NCI-H82 treated with DMSO at 0.1 percent for 48 hours (cell line): ENCODE measurements around the gene TTLL11.
"Not testable (repeated sequence)": the region's sequence is repeated elsewhere in the genome, so short reads cannot be mapped to it uniquely, and the experiment has no call there.

Experiments
- DNase-seq: peaks from one replicate; lab custom pipeline; 2025; ENCODE audit not compliant: unreplicated experiment; lab: John Stamatoyannopoulos, UW

Gene TTLL11

GRCh38 chr9:121807069-121807822 is 285.9 kb downstream of the TTLL11 start:
- DNase-seq: no peak

GRCh38 chr9:121802753-121803152 is 290.4 kb downstream of the TTLL11 start:
- no peak for DNase-seq

DNA sequence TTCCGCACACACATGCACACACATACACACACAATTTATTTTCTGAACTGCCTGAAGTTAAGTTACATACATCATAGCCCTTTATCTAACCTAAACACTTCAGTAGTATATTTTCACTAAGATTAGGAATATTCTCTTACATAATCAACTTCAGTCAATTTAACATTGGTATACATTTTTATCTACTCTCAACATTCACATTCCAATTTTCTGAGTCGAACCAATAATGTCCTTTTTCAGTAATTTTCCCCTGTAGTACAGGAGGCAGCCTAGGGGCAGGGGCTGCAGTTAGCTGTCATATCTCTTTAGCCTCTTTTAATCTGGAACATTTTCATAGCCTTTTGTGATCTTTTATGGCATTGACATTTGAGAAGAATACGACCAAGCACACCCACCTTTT is 291.5 kb downstream of the TTLL11 start:
- DNase-seq: no peak

- DNase-seq: no peak
These were observed 292.7 kb downstream of the TTLL11 start for GRCh38 chr9:121800376-121800775.

- no peak for DNase-seq
These were observed 294.2 kb downstream of the TTLL11 start for GRCh38 chr9:121798941-121799340.

- no peak for DNase-seq
These were observed 296.0 kb downstream of the TTLL11 start for GRCh38 chr9:121797081-121797480.

GRCh38 chr9:121794334-121794733 is 298.8 kb downstream of the TTLL11 start:
- not testable (repeated sequence) for DNase-seq

GRCh38 chr9:121792476-121792875 is 300.6 kb downstream of the TTLL11 start:
- DNase-seq: not testable (repeated sequence)

DNA sequence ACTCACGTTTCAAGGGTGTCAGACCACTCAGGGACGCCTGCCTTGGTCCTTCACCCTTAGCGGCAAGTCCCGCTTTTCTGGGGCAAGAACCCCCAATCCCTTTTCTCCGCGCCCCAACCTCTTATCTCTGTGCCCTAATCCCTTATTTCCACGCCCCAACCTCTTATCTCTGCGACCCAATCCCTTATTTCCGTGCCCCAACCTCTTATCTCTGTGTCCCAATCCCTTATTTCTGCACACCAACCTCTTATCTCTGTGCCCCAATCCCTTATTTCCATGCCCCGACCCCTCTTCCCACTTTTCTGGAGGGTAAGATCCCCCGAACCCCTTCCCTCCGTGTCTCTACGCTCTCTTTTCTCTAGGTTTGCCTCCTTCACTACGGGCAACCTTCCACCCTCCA is 302.3 kb downstream of the TTLL11 start:
- DNase-seq: no peak

DNA sequence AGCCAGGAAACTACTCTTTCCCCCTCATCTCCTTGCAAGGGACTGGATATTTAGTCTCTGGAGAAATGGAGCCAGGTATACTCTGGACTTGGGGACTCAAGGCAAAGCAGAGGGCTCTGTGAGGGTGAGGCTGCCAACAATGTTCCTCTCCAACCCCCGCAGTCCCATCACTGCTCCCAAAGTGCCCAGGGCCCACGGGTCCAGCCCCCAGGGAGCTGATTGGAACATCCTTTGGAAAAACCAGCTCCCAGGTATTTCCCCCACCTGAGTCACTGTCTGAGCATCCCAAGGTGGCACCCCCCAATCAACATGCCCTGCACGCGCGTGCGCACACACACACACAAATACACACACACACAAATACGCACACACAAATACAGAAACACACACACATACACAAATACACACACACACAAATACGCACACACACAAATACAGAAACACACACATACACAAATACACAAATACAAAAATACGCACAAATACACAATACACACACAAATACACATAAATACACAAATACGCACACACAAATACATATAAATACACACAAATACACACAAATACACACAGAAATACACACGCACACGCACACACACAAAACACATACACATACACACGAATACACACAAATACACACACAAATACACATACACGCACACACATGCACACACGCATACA is 304.3 kb downstream of the TTLL11 start:
- no peak for DNase-seq

DNA sequence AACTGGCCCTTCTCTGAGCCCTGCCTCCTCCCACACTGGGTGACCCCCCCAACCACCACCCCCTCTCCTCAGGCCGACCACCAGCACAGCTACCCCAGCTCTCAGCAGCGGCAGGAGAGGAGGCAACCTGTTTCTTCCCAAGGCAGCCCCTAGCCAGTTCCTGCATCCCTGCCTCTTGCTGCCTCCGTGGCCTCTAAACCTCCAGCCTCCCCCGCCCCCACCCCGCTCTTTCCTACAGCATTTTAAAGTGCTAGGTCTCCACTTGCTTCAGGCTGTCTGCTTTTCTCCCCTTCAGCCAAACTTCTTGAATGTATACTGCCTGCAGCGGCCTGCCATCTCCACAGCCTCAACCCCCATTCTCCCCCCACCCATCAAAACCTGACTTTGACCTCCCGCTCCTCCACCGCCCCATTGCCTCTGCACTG is 306.1 kb downstream of the TTLL11 start:
- no peak for DNase-seq

GRCh38 chr9:121786543-121786948 is 306.6 kb downstream of the TTLL11 start:
- DNase-seq: no peak

GRCh38 chr9:121785673-121786542 is 307.2 kb downstream of the TTLL11 start:
- DNase-seq: no peak

DNA sequence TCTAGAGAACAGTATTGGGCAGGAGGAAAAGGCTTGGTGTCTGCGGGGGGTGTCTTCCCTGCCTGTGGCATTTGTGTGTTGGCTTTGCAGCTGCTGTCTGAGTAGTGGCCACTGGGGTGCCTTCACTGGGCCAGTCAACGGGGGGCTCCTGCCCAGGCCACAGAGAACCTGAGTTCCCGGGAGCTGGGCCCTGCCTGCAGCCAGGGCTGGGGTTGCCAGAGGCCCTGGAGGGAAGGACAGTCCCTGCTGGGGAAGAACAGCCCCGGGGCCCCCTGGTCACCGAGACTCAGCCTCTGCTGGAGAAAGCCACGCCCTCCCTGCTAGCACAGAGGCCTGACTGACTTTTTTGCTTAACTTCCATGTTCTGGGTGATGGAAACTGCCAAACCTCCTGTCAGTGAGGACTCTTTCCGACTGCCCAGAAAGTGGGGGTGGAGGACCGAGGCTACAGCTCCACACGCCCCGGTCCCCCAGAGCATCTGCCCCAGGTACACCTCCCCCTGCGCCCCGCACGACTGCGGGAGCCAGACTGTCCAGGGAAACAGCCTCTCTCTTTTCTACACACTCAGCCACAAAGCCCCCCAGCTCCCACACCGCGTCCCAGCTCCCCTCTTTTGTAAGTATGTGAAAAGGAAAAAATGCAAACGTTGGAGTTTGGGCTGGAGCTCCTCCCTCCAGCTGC is 308.2 kb downstream of the TTLL11 start:
- DNase-seq: no peak

DNA sequence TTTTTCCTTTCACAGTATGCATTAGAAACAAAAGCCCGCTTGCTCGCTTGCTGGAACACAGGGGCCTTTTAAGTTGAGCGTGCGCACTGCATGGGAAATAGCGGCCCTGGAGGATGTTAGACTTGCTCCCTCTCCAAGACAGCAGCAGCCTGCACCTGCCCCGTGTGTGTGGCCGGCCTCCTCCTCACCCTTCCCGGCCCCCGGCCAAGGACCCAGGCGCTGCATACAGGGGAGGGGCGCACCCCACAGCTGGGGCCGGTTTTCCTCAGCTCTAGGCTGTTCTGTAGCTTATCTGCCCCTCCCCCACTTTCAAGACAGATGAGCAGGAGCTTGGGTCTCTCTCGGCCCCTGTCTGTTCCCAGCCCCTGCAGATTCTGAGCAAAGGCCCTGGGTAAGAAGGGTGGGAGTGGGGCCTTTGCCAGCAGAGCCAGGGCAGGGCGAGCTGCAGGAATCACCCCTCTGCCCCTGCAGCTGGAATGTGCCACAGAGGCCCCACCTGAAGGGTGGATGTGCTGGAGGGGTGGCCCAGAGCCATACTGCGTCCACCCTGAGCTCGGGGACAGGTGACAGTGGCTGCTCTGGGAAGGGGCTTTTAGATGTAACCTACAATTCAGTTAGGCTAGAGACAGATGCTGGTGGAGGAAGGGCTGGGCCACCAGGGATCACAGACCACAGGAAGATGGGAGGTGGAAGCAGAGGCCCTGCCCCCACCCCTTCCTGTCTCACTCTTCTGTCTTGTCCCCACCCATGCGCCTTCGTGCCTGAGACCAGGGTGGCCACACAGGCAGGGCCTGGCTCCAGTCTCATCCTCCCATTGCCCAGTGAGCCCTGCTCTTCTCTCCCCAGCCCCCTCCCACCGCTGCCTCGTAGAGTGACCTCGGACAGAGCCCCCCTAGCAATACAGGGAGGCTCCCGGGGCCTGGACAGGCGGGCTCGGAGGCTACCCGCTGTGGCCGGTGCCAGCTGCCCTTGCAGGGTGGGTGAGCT is 309.3 kb downstream of the TTLL11 start:
- DNase-seq: no peak

GRCh38 chr9:121783111-121783510 is 310.0 kb downstream of the TTLL11 start:
- no peak for DNase-seq

- DNase-seq: no peak
These were observed 310.5 kb downstream of the TTLL11 start for GRCh38 chr9:121782514-121783110.

GRCh38 chr9:121781701-121782464 is 311.2 kb downstream of the TTLL11 start:
- DNase-seq: no peak

DNA sequence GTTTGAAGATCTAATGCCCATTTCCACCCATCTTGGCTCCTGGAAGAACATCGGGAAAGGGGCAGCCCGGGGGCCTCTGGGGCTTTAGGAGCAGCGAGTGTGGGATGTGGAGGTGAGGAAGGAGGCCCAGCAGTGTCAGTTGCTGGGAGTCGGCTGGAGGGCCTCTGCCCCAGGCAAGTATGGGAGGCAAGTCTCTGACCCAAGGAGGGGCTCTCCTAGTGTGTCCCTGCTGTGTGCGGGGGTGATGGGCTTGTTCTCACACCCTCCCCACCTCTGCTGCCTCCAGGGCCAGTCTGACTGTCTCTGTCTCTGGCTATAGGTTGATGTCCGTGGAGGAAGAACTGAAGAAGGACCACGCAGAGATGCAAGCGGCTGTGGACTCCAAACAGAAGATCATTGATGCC is 312.0 kb downstream of the TTLL11 start:
- DNase-seq: no peak
